DND-41 (cell line): Measurements from ENCODE around the gene GLOD5.

Source experiments
- CTCF ChIP-seq: IDR thresholded peaks from 2 replicates; pipeline ENCODE4 v1.5.1; 2012; ENCODE audit warnings: borderline replicate concordance, low read length, moderate library complexity, mild to moderate bottlenecking; ENCODE audit not compliant: poor library complexity, severe bottlenecking; ENCODE audit errors: extremely low read depth
- EZH2 ChIP-seq: IDR thresholded peaks from 3 replicates; pipeline ENCODE4 v1.6.1; 2012; ENCODE audit warnings: borderline replicate concordance, low read depth, mild to moderate bottlenecking, moderate library complexity, low read length, inconsistent platforms; ENCODE audit not compliant: severe bottlenecking

- TF ChIP-seq CTCF (no peak), EZH2 (no peak)
Observed at GRCh38 chrX:48792219-48792618, 30.7 kb downstream of the GLOD5 start.
